ENCODE measurements around the gene CDC42BPB.

- no peak for TF ChIP-seq CTCF (IDR thresholded peaks at IDR 0.05)
- no peak for TF ChIP-seq POLR2A (IDR thresholded peaks at IDR 0.05)
Measured at GRCh38 chr14:102941419-102942011, 115.8 kb downstream of the CDC42BPB start.
